CD4-positive, alpha-beta T cell treated with Interleukin-15 for 1 hour (primary cell): ENCODE data around the gene SLC5A6.
"Not testable (repeated sequence)": the region's sequence is repeated elsewhere in the genome, so short reads cannot be mapped to it uniquely, and the experiment has no call there.

Experiments used
- DNase-seq: peaks from one replicate; pipeline ENCODE4 v3.0.0-alpha.2; 2020

The SLC5A6 gene

DNA sequence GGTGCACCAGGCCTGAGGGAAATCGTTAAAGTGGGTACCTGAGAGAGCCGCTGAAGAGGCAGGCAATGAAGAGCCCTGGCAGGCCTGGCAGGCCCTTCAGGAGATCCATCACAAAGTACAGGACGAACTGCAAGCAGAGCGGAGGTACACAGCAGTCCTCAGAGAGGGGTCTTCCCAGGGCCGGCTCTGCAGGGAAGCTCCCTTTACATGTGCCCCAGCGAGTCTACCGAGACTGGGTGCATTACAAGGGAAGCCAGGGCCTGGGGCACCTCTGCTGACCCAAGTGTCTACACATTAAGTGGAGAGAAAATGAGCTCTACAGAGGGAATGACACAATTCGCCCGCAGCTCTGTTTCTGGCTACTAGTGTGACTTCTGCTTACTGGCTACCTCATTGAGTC lies 8.3 kb downstream of the SLC5A6 start:
- no peak for DNase-seq

DNA sequence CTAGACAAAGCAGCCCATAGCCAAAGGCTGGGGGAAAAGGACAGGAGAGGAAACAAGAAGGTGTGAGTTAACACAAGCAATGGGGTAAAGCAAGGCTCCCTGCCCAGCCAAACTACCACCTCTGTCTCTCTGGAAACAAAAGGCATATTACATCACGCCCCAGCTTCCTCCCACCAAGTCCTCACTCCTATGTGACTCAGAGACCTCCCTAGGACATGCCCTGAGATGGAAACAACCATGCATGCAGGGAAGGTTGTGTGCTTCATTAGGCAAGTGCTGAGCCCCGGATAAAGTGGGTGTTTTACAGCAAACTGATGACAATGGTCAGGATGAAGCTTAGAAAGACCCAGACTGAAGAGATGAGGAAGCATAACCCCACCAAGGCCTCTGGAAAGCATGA lies 9.2 kb downstream of the SLC5A6 start:
- DNase-seq = no peak

DNA sequence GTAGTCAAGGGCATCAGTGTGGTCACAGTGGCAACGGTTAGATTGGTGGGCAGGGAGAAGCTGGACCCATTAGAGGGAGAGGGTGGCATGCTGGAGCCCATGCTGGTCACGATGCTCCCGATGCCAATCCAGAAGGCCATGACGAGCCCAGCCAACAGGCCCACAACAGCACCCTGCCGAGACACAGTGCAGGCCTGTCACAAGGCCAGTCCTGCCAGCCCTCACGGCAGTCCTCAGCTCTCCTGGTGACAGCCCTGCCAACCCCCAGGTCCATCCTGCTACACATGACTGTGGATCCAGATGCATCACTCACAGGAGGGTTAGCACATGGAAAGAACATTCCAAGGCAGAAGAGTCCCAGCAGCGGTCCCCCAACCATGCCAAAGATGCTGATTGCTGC lies 10.4 kb downstream of the SLC5A6 start:
- DNase-seq = no peak

DNA sequence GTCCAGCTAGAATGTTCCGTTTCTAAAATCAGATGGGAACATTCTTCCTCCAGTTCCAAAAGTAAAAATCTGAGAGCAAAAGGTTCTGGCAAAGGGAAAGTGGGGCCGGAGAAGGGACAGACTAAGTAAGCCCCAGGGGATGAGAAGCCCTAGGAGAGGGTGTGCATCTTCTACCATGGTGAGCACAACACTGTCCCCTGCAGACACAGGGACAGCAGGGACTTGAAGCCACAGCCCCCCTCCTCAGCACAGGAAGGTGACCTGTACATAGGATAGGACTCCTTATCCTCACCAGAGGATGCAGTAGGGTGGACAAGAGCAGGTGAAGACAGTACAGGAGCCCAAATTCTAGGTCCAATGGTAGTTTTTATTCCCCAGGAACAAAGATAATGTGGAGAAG lies 12.8 kb downstream of the SLC5A6 start:
- no peak for DNase-seq

DNA sequence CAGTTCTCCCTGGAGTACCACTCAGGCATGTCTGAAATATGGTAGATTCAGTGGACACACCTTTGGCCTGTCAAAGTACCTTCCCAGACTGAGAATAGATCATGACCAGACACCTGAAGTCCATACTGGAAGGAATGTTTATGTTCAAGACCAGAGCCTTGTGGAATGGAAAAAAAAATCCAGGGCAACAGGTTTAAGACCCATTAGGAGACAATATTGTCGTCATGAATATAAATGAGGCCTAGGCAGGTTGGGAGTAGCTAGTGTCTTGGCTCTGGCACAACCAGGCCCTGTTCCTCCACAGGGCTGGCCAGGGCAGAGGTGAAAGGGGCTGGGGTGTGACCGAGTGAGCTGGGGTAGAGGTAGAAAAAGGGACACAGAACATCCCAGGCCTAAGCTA lies 13.4 kb downstream of the SLC5A6 start:
- no peak for DNase-seq

DNA sequence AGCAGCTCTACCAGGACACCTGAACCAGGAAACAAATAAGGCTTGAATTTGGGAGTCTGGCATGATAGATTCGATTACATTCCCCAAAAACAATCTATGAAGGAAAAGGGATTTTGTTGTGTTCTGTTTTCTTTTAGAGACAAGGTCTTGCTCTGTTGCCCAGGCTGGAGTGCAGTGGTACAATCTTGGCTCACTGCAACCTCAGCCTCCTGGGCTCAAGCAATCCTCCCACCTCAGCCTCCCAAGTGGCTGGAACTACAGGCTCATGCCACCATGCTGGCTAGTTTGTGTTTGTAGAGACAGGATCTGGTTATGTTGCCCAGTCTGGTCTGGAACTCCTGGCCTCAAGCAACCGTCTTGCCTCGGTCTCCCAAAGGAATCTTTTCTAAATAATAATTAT lies 14.0 kb downstream of the SLC5A6 start:
- not testable (repeated sequence) for DNase-seq

DNA sequence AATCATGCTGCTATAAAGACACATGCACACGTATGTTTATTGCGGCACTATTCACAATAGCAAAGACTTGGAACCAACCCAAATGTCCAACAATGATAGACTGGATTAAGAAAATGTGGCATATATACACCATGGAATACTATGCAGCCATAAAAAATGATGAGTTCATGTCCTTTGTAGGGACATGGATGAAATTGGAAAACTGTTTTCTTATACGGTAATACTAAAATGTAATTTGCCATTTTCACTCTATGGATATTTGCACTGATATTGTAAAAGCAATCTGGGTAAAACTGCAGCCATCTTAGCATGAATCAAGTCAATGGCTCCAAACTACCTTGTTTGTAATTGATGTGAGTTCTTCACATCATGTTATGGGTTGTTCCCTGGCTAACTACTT lies 16.3 kb downstream of the SLC5A6 start:
- DNase-seq = not testable (repeated sequence)

DNA sequence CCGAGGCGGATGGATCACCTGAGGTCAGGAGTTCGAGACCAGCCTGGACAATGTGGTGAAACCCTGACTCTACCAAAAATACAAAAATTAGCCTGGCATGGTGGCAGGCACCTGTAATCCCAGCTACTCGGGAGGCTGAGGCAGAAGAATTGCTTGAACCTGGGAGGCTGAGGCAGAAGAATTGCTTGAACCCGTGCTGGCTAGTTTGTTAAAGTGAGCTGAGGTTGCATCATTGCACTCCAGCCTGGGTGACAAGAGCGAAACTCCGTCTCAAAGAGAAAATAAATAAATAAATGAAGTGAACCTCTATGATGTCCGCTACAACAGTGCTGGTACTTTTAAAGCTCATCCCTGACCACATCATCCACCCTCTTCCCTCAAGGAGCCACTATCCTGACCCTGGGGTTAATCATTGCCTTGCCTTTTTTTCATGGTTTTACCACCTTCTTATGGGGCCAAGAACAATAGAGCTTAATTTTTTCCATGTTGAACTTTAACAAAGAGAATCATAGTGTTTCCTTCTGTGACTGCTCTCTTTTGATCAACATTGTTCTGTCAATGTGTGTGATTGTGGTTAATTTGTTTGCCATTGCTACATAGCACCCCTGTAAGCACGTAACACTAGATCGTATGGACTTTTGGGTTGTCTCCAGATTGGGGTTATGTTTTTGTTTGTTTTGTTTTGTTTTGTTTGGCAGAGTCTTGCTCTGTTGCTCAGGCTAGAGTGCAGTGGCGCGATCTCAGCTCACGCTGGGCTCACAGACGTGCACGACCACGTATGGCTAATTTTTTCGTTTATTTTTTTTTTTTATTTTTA lies 17.3 kb downstream of the SLC5A6 start:
- DNase-seq = no peak

DNA sequence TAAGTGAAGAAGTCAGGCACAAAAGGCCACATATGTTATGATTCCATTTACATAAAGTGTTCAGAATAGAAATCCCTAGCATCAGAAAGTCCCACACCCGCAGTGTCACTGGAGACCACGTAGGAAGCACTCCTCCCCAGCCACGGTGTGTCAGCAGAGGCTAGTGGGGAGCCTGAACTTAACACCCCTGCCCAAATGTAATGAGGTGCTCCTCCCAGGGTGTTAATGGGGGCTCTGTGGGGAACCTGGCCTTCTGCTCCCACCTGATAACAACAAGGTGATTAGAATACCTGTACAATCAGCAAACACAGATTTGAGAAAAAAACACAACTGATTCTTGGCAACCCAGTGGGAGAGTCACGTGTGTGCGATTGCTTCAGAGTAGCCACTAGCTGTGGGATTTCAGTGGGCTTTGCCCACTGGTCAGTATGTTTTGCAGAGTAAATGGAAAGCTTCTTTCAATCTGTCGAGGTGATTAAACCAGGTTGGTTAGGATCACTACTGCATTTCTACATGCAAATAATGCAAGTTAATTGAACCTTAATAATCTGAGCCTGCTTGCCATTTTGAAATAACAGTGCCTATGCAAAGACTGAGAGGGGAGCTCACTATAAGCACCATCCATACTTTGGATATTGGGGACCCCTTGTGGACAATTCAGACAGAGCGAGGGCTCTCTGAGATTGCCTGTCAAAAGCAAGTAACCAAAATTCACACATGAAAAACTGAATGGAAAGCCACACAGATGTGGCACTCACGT lies 20.8 kb downstream of the SLC5A6 start:
- DNase-seq = peak; percentile 40

DNA sequence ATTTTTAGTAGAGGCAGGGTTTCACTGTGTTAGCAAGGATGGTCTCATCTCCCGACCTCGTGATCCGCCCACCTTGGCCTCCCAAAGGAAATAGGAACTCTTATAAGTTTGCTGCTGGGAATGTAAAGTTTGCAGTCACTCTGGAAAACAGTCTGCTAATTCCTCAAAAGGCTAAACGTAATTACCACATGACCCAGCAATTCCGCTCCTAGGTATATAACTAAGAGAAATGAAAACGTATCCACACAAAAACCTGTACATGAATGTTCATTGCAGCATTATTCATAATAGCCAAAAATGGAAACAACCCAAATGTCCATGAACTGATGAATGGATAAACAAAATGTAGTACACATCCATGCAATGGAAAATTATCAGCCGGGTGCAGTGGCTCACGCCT lies 22.1 kb downstream of the SLC5A6 start:
- DNase-seq = no peak

DNA sequence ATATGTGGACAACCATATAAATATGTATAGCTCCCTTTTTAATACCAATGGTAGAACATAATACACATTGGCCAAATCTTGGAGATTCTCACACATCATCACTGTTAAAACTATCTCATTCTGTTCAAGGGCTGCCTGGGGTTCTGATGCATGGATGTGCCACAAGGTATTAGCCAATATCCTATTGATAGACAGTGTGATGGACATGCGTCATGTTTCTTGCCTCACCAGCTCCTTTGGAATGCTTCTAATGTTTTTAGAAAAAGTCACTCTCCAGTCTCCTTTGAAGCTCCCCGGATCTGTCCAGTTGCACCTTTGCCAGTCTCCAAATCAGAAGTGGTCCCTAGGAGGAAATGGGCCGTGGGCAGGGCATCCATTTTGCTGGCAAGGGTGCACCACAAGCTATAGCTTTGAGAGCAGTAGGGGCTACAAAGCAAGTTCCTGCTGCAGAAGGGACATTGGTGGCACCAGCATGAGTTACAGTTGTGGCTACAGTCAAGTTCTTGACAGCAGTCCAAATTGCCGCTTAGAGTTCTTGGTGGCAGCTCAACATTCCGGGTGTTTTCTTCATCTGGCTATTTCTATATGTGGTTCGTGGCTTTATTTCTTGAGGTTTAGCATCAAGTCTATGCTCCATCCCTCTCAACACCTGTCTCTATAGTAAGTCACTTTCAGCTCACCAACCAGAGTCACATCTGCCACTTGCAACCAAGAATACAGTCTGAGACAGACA lies 25.3 kb downstream of the SLC5A6 start:
- DNase-seq = no peak

DNA sequence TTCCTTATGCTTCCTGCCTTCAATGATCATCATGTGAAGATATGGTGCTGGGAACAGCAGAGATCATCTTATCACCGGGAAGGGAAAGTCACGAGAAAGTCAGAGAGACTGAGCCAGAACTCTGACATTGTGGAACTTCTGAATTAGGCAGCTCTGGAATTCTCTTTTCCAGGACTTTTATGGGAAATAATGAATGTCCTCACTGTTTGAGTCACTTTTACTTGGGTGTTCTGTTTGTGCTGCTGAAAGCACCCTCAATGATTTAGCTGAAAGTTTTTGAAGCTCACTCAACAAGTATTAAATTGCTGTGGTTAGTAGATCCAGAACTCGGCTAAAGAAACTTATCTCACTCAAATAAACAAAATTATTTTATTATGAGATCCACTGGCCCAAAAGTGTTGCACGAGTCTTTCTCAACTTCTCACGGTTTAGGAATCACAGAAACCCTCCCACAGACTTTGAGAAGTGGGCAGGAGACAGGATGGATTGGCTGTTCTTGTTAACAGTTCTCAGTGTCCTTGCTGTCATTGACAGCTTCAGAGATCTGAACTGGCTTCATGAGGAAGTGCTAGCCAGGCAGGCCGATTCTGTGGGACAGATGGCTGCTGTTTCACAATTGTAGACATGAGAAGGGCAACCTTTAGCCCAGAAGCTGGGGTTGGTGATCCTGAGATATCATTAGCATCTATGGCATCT lies 26.6 kb downstream of the SLC5A6 start:
- DNase-seq = no peak

DNA sequence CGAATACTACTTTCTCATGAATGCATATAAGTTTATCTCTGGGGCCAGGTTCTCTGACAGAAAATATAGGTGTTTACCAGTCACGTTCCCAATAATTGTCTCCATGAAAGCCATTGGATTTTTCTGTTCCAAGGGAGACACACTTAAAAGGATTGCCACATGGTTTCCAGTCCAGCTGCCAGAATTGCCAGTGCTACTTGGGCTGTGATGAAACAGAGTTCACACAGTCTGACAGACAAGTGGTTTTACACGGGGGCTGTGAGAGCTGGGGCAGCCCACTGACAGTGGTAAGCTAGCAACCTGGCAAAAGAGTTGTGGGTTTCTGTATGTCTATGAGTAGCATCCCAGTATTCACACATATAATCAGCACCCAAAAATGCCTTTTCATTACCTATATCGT lies 28.0 kb downstream of the SLC5A6 start:
- DNase-seq = no peak

DNA sequence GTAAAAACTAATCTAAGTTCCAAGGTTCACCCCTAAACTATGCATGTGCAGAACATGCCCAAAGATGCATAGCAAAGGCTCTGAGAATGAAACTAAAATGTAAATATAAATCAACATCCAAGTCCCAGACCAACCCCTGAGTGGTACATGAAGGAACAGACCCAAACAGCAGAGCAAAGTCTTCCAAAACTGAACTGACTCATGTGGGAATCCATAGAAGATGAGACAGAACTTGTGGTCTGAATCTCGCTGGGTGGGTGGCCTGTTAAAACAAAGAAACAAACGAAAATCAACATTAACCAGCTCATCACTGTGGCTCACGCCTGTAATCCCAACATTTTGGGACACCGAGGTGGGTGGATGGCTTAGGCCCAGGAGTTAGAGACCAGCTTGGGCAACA lies 29.7 kb downstream of the SLC5A6 start:
- DNase-seq = no peak

DNA sequence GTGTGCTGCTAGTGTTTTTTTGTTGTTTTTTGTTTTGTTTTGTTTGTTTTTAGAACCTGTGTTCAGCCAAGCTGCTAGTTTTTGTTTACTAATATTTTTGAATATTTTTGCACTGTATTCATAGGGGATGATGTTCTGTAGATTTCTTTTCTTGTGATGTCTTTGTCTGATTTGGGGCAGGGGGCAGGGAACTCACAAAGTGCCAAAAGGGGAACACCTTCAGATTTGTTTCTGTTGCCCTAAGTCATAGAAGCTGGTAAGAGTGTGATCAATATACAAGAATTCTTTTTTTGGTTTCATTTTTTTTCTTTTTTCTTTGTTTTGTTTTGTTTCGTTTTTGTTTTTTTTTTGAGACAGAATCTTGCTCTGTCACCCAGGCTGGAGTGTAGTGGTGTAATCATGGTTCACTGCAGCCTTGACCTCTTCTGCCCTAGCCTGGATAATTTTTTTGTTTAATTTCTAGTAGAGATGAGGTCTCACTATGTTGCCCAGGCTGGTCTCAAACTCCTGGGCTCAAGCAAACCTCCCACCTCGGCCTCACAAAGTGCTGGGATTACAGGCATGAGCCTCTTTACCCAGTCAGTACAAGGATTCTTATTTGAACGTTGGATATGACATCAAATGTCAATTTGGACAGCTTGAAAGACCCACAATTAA lies 32.6 kb downstream of the SLC5A6 start:
- no peak for DNase-seq

DNA sequence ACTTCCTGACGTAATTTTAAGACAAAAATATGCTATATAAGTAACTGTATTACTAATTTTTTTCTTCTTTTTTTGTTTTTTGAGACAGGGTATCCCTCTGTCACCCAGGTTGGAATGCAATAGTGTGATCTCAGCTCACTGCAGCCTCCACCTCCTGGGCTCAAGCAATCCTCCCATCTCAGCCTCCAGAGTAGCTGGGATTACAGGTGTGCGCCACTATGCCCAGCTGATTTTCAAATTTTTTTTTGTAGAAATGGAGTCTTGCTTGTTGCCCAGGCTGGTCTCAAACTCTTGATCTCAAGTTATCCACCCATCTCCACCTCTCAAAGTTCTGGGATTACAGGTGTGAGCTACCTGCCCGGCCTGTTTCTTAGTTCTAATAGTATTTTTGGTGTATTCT lies 33.6 kb downstream of the SLC5A6 start:
- DNase-seq = no peak

DNA sequence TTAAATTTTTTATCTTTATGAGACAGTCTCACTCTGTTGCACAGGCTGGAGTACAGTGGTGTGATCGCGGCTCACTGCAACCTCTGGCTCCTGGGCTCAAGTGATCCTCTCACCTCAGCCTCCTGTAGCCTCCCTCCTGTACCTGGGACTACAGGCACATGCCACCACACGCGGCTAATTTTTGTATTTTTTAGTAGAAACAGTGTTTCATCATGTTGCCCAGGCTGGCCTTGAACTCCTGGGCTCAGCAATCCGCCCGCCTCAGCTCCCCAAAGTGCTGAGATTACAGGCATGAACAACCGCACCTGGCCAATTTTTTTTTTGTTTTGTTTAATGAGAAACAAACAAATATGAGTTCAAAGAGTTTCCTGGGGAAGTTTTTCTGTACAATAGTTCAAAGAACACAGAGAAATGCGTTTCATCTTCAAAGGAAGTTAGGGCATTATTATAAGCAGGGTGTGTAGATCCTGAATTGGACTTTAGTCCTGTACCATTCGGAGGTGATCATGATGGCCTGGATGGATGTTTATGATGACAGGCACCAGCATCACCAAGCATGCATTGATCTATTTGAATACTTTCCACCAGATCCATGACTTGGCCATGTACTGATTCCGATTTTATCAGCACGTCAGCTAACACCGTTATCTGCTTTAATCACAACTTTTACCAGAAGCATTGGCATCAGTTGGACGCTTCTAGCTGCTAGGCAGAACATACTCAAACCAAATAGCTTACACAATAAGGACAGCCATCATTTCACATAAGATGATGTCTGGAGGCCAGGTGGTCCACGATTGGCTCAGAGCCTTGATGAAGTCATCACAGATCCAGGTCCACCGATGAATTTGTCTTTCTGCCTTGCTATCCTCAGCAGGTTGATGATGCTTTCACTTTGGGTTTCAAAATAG lies 34.4 kb downstream of the SLC5A6 start:
- no peak for DNase-seq

DNA sequence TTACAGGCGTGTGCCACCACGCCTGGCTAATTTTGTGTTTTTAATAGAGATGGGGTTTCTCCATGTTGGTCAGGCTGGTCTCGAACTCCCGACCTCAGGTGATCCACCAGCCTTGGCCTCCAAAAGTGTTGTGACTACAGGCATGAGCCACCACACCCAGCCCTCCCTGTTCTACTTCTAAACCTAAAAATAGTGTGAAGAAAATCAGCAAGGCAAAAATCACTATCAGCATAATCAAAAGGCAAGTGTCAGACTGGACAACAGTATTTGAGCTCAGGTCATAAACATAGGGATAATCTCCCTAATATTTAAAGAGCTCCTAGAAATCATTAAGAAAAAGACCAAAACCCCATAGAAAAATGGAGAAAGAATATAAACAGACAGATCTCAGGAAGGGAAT lies 36.3 kb downstream of the SLC5A6 start:
- not testable (repeated sequence) for DNase-seq

DNA sequence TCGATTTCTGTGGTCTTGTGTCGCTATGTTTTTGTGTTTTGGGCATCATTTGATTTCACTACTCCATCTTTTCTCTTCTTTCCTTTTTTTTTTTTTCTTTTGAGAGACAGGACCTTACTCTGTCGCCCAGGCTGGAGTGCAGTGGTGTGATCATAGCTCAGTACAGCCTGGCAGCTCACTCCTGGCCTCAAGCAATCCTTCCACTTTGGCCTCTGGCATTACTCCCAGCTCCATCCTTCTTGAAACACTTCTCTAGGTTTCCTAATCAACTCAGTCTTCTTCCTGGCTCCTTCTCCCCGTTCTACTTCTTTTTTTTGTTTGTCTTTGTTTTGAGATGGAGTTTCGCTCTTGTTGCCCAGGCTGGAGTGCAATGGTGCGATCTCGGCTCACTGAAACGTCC lies 36.7 kb downstream of the SLC5A6 start:
- no peak for DNase-seq

DNA sequence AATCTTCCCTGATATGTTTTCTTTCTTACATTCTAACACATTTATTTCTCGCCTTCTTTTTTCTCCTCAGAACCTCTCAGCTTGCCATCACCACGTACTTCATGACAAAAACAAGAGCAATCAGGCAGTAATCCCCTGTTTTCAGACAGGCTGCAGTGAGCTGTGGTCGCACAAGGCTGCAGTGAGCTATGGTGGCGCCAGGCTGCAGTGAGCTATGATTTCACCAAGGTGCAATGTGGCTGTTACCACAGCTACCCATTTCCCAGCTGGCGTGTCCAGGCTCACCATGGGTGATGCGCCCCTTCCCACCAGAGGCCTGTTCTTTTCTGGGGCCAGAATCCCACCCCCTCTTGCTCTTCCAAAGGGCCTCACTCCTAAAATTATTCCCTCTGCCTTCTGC lies 37.4 kb downstream of the SLC5A6 start:
- no peak for DNase-seq

DNA sequence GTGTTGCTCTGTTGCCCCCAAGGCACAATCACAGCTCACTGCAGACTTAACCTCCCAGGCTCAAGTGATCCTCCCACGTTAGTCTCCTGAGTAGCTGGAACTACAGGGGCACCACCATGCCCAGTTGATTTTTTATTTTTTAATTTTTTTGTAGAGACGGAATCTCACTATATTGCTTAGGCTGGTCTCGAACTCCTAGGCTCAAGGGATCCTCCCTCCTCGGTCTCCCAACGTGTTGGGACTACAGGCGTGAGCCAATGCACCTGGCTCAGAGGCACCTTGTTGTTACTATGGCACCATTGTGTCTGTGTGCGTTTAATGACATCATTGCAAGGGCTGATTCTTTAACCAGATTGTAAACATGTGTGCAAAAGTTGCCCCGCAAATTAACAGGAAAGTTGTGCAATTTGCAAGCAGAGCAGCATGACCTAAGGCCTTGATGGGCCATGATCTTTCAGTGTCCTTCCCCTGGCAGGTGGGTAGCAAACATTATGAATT lies 40.7 kb downstream of the SLC5A6 start:
- DNase-seq = no peak
